Chondrocyte (in vitro differentiated cells): ENCODE measurements around the gene MED20. TPM values are rescaled to one million over a fixed set of nuclear protein-coding genes. Genes with fewer than 3 reads are reported as not detected.

Experiments used
- DNase-seq: peaks from one replicate; pipeline ENCODE4 v3.0.0; 2021; ENCODE audit warnings: mixed read lengths, low spot score
- H3K27ac Mint-ChIP-seq: one replicate; pipeline ENCODE4 v1.8.0; 2021; ENCODE audit warnings: mild to moderate bottlenecking, moderate library complexity, mixed read lengths; ENCODE audit not compliant: unreplicated experiment
- H3K27me3 Mint-ChIP-seq: 2 replicates; pipeline ENCODE4 v1.8.0; 2021; ENCODE audit warnings: low read depth, mixed read lengths
- H3K36me3 Mint-ChIP-seq: 2 replicates; pipeline ENCODE4 v1.8.0; 2021; ENCODE audit warnings: low read depth, mixed read lengths
- H3K4me1 Mint-ChIP-seq: 2 replicates; pipeline ENCODE4 v1.8.0; 2021; ENCODE audit warnings: low read depth, mild to moderate bottlenecking, mixed read lengths
- H3K4me3 Mint-ChIP-seq: one replicate; pipeline ENCODE4 v1.8.0; 2021; ENCODE audit warnings: mild to moderate bottlenecking, moderate library complexity, mixed read lengths; ENCODE audit not compliant: unreplicated experiment
- H3K9me3 Mint-ChIP-seq: 2 replicates; pipeline ENCODE4 v1.8.0; 2021; ENCODE audit warnings: low read depth, mixed read lengths
- CTCF ChIP-seq: fragments of 200-600 bp; sonication (generic); IDR thresholded peaks from 2 replicates; pipeline ENCODE4 v1.5.0; 2021; ENCODE audit warnings: antibody characterized with exemption, mild to moderate bottlenecking, moderate library complexity
- total RNA-seq: library from RNA; stranded (reverse); gene quantifications from 3 replicates; pipeline ENCODE4 v1.2.1, GENCODE V29; 2021

MED20 gene
- total RNA-seq, 1 donor from 2014 or later, result 23.4 TPM

GRCh38 chr6:41937472-41937860, 16.5 kb upstream of the MED20 start:
- no peak overlapping the region for H3K4me3 Mint-ChIP-seq
- TF ChIP-seq CTCF, result no peak
- H3K27me3 Mint-ChIP-seq, result no peaks in the 10 kb centered on the region
- no peak for DNase-seq
- H3K4me1 Mint-ChIP-seq, result peaks cover 39% of the 10 kb centered on the region
- no peak overlapping the region for H3K27ac Mint-ChIP-seq
- no peaks in the 10 kb centered on the region for H3K9me3 Mint-ChIP-seq
- H3K36me3 Mint-ChIP-seq, result peaks cover 13% of the 10 kb centered on the region

GRCh38 chr6:41936073-41936837, 15.3 kb upstream of the MED20 start:
- H3K9me3 Mint-ChIP-seq, result no peaks in the 10 kb centered on the region
- H3K4me1 Mint-ChIP-seq, result peaks cover 32% of the 10 kb centered on the region
- H3K27ac Mint-ChIP-seq, result peak overlapping the region; percentile 85
- TF ChIP-seq CTCF, result peak; percentile 85
- H3K27me3 Mint-ChIP-seq, result no peaks in the 10 kb centered on the region
- no peak for DNase-seq
- H3K36me3 Mint-ChIP-seq, result peaks cover 21% of the 10 kb centered on the region
- no peak overlapping the region for H3K4me3 Mint-ChIP-seq

- H3K9me3 Mint-ChIP-seq, result no peaks in the 10 kb centered on the region
- H3K27me3 Mint-ChIP-seq, result no peaks in the 10 kb centered on the region
- TF ChIP-seq CTCF, result no peak
- H3K27ac Mint-ChIP-seq, result no peak overlapping the region
- peaks cover 32% of the 10 kb centered on the region for H3K4me1 Mint-ChIP-seq
- peaks cover 21% of the 10 kb centered on the region for H3K36me3 Mint-ChIP-seq
- no peak for DNase-seq
- H3K4me3 Mint-ChIP-seq, result no peak overlapping the region
These were observed 14.7 kb upstream of the MED20 start for GRCh38 chr6:41935685-41936072.

GRCh38 chr6:41935193-41935574, 14.2 kb upstream of the MED20 start:
- Mint-ChIP-seq H3K4me3 (no peak overlapping the region), H3K36me3 (peaks cover 21% of the 10 kb centered on the region), H3K9me3 (no peaks in the 10 kb centered on the region), H3K27ac (no peak overlapping the region), H3K4me1 (peaks cover 28% of the 10 kb centered on the region), H3K27me3 (no peaks in the 10 kb centered on the region)
- no peak for DNase-seq
- no peak for TF ChIP-seq CTCF

- peaks cover 22% of the 10 kb centered on the region for H3K4me1 Mint-ChIP-seq
- H3K27me3 Mint-ChIP-seq, result no peaks in the 10 kb centered on the region
- DNase-seq, result no peak
- peak overlapping the region; percentile 10 for H3K27ac Mint-ChIP-seq
- no peak for TF ChIP-seq CTCF
- no peak overlapping the region for H3K4me3 Mint-ChIP-seq
- H3K36me3 Mint-ChIP-seq, result peaks cover 21% of the 10 kb centered on the region
- H3K9me3 Mint-ChIP-seq, result no peaks in the 10 kb centered on the region
These were observed 13.6 kb upstream of the MED20 start for GRCh38 chr6:41934278-41935192.
